Measurements from ENCODE around the gene PLOD1. TPM values are rescaled to one million over a fixed set of nuclear protein-coding genes. Genes with fewer than 3 reads are reported as not detected.

PLOD1 gene
- total RNA-seq, 1 donor from 2014 or later = 110 TPM

DNA sequence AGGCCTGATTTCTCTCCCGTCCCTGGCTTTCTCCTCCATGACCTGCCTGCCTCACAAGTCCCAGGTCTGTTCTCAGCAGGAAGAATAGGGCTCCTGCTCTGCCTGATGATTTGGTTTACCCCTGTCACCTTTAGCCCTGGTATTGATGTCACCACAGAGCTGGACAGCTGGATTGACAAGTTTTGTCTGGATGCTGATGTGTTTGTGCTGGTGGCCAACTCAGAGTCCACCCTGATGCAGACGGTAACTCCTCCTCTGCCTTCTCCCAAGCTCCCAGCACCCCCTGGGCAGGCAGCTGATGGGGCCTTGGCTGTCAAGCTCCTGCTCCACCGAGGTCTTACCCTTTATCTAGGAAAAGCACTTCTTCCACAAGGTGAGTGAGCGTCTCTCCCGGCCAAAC lies 64.1 kb downstream of the PLOD1 start:
- Mint-ChIP-seq H3K36me3 (peaks cover 29% of the 10 kb centered on the region), H3K27me3 (no peaks in the 10 kb centered on the region), H3K9me3 (no peaks in the 10 kb centered on the region), H3K27ac (no peak overlapping the region), H3K4me1 (ENCODE audit: unreplicated experiment) (no peaks in the 10 kb centered on the region), H3K4me3 (no peak overlapping the region)
- no peak for DNase-seq (ENCODE audit: extremely low spot score, unreplicated experiment)
- TF ChIP-seq CTCF (conservative IDR thresholded peaks at IDR 0.05) = no peak

- Mint-ChIP-seq H3K9me3 (no peaks in the 10 kb centered on the region), H3K27ac (no peak overlapping the region), H3K27me3 (no peaks in the 10 kb centered on the region), H3K36me3 (peaks cover 32% of the 10 kb centered on the region), H3K4me1 (ENCODE audit: unreplicated experiment) (no peaks in the 10 kb centered on the region), H3K4me3 (no peak overlapping the region)
- TF ChIP-seq CTCF (conservative IDR thresholded peaks at IDR 0.05) = no peak
- no peak for DNase-seq (ENCODE audit: extremely low spot score, unreplicated experiment)
These were observed 64.7 kb downstream of the PLOD1 start for GRCh38 chr1:11999236-11999635.

DNA sequence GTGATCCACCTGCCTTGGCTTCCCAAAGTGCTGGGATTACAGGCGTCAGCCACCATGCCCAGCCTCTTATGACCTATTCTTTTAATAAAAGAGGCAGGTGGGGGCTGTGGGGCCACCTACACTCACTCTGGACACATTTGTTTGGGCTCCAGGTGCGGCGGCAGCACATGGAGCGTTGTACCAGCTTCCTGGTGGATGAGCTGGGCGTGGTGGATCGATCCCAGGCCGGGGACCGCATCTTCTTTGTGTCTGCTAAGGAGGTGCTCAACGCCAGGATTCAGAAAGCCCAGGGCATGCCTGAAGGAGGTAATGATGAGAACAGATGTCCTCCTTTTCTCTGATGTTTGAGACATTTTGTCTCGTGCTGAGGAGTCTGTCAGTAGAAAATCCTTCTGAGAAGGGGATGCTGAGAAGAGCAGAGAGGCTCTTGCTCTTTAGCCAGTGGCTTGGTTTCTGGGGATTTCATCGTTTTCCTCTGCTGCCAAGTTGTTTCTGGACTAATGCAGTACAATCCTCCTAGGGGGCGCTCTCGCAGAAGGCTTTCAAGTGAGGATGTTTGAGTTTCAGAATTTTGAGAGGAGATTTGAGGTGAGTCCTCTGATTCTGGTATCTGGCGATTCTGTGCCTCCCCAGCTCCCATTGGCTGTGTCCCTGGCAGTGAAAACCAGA lies 66.9 kb downstream of the PLOD1 start:
- H3K4me3 Mint-ChIP-seq = no peak overlapping the region
- H3K4me1 Mint-ChIP-seq (ENCODE audit: unreplicated experiment) = no peaks in the 10 kb centered on the region
- no peaks in the 10 kb centered on the region for H3K9me3 Mint-ChIP-seq
- DNase-seq (ENCODE audit: extremely low spot score, unreplicated experiment) = no peak
- H3K27ac Mint-ChIP-seq = no peak overlapping the region
- no peaks in the 10 kb centered on the region for H3K27me3 Mint-ChIP-seq
- TF ChIP-seq CTCF (conservative IDR thresholded peaks at IDR 0.05) = peak; percentile 74
- H3K36me3 Mint-ChIP-seq = peaks cover 28% of the 10 kb centered on the region

DNA sequence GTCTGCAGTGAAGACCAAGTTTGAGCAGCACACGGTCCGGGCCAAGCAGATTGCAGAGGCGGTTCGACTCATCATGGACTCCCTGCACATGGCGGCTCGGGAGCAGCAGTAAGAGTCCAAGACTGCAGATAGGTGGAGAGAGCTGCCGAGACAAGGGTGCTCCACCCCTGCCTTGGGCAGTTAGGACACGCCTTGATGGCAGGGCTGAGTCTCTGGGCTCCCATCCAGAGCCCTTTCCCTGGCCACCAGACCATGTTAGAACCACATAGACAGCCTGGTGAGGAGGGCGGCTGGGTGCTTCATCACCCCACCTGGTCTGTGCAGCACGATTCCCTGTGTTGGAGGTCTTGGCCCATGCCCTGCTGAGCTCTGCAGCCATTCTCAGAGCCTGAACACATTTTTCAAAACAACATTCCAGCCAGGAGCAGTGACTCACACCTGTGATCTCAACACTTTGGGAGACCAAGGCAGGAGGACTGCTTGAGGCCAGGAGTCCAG lies 67.5 kb downstream of the PLOD1 start:
- no peak overlapping the region for H3K27ac Mint-ChIP-seq
- H3K4me3 Mint-ChIP-seq = no peak overlapping the region
- no peaks in the 10 kb centered on the region for H3K9me3 Mint-ChIP-seq
- no peak for TF ChIP-seq CTCF (conservative IDR thresholded peaks at IDR 0.05)
- H3K36me3 Mint-ChIP-seq = peaks cover 28% of the 10 kb centered on the region
- no peak for DNase-seq (ENCODE audit: extremely low spot score, unreplicated experiment)
- no peaks in the 10 kb centered on the region for H3K27me3 Mint-ChIP-seq
- H3K4me1 Mint-ChIP-seq (ENCODE audit: unreplicated experiment) = no peaks in the 10 kb centered on the region

GRCh38 chr1:12003762-12004161 lies 69.2 kb downstream of the PLOD1 start:
- Mint-ChIP-seq H3K4me1 (ENCODE audit: unreplicated experiment) (no peaks in the 10 kb centered on the region), H3K27me3 (no peaks in the 10 kb centered on the region), H3K4me3 (no peak overlapping the region), H3K9me3 (no peaks in the 10 kb centered on the region), H3K27ac (no peak overlapping the region), H3K36me3 (peaks cover 31% of the 10 kb centered on the region)
- no peak for TF ChIP-seq CTCF (conservative IDR thresholded peaks at IDR 0.05)
- DNase-seq (ENCODE audit: extremely low spot score, unreplicated experiment) = no peak
